Spleen (tissue), 11 donors: ENCODE data around the gene WWC1. TPM values are rescaled to one million over a fixed set of nuclear protein-coding genes. Genes with fewer than 3 reads are reported as not detected.

Source experiments
- DNase-seq: peaks from one replicate; pipeline ENCODE4 v3.0.0-alpha.2; 2020
- H3K27ac ChIP-seq, 8 donors: fragments of 200-600 bp; sonication (generic) in 7 of 8; 1 replicate in 4 of 8; 2 replicates in 4 of 8; pipeline versions ENCODE4 v1.5.0 to v1.8.0; 2016 to 2021; ENCODE audit warnings: inconsistent platforms in 4 of 8, mild to moderate bottlenecking in 4 of 8, moderate library complexity in 1 of 8
- H3K27me3 ChIP-seq, 7 donors: fragments of 200-600 bp; sonication (generic) in 6 of 7; replicated peaks in 1 of 7; 1 replicate in 4 of 7; 2 replicates in 3 of 7; pipeline versions ENCODE4 v1.5.0 to v1.8.0; 2016 to 2021; ENCODE audit warnings: inconsistent platforms in 3 of 7, mild to moderate bottlenecking in 1 of 7
- H3K36me3 ChIP-seq, 6 donors: fragments of 200-600 bp; sonication (generic) in 5 of 6; 1 replicate in 4 of 6; 2 replicates in 2 of 6; pipeline versions ENCODE4 v1.5.0 to v1.8.0; 2016 to 2021; ENCODE audit warnings: inconsistent platforms in 2 of 6
- H3K4me1 ChIP-seq, 6 donors: fragments of 200-600 bp; sonication (generic) in 5 of 6; 1 replicate in 3 of 6; 2 replicates in 3 of 6; pipeline versions ENCODE4 v1.5.0 to v1.8.0; 2016 to 2021; ENCODE audit warnings: inconsistent platforms in 3 of 6
- H3K4me3 ChIP-seq, 8 donors: fragments of 200-600 bp; sonication (generic) in 7 of 8; 1 replicate in 4 of 8; 2 replicates in 4 of 8; pipeline versions ENCODE4 v1.5.0 to v1.8.0; 2016 to 2021; ENCODE audit warnings: inconsistent platforms in 4 of 8, mild to moderate bottlenecking in 4 of 8, moderate library complexity in 2 of 8
- H3K9me3 ChIP-seq, 8 donors: fragments of 200-600 bp; sonication (generic) in 7 of 8; 1 replicate in 4 of 8; 2 replicates in 4 of 8; pipeline versions ENCODE4 v1.5.0 to v1.8.0; 2016 to 2021; ENCODE audit warnings: inconsistent platforms in 4 of 8
- POLR2A ChIP-seq, 3 donors: fragments of 450-650 bp; IDR thresholded peaks; one replicate each; pipeline ENCODE4 v1.5.1; 2017; ENCODE audit warnings: antibody characterized with exemption in 3 of 3, mild to moderate bottlenecking in 1 of 3
- POLR2AphosphoS5 ChIP-seq, 3 donors: sonication (generic); formaldehyde crosslinking; IDR thresholded peaks; one replicate each; pipeline ENCODE4 v1.5.1; 2017; ENCODE audit warnings: antibody characterized with exemption in 3 of 3
- WGBS, 5 donors: extraction: QIAGEN DNeasy Blood & Tissue Kit in 3 of 5; methylation state at CpG; one replicate each; pipeline versions ENCODE4 v1.1.5 to v1.1.7; 2013 to 2018; 5-methylcytosine and 5-hydroxymethylcytosine counted together
- intact Hi-C: fragments of 100-400 bp; cut with DNase I; formaldehyde crosslinking; loops from one replicate; pipeline ENCODE4 v1.15.0; 2023; ENCODE audit warnings: low total_unique reads
- polyA plus RNA-seq, 3 donors: library from polyadenylated mRNA; stranded (reverse); fragments of 200-250 nt; gene quantifications; one replicate each; pipeline ENCODE4 v1.2.1, GENCODE V29; 2013
- total RNA-seq, 7 donors: library from RNA; depleted of rRNA in 3 of 7; stranded (reverse); fragments of >200 nt in 3 of 7; fragmentation: NEBNext Ultra II Directional in 4 of 7; extraction: Animal tissue kit (Norgen Biotek cat#: 25700) in 4 of 7; gene quantifications; one replicate each; pipeline versions ENCODE4 v1.1.0 to v1.2.1, GENCODE V29; 2016 to 2021
- TF ChIP-seq, protein P1 (sequence below), 11 experiments: fragments of 200-600 bp in 7 of 11; fragments of 450-650 bp in 4 of 11; sonication (generic) in 4 of 11; IDR thresholded peaks in 8 of 11; conservative IDR thresholded peaks in 3 of 11; 1 replicate in 7 of 11; 2 replicates in 4 of 11; pipeline versions ENCODE4 v1.4.0 to v1.8.0; 2016 to 2021; ENCODE audit warnings: antibody characterized with exemption in 11 of 11, inconsistent platforms in 4 of 11, mild to moderate bottlenecking in 1 of 11
- donor health status: healthy with polysubstance abuse.
- donor health status: DM: no; HTN: no; CAD: no; lungs with moderate emphysema.
- donor health status: DM: no; HTN: no; CAD: no.
- donor health status: Bipolar disorder and iron deficiency.
- donor health status: healthy.
- donor health status: DM: no; HTN: no; CAD: no.
- donor health status: DM: yes; HTN: yes; CAD: no.

WWC1 gene
- total and polyA plus RNA-seq, 10 donors: 0.60 to 5.4 (median 1.3) TPM

DNA sequence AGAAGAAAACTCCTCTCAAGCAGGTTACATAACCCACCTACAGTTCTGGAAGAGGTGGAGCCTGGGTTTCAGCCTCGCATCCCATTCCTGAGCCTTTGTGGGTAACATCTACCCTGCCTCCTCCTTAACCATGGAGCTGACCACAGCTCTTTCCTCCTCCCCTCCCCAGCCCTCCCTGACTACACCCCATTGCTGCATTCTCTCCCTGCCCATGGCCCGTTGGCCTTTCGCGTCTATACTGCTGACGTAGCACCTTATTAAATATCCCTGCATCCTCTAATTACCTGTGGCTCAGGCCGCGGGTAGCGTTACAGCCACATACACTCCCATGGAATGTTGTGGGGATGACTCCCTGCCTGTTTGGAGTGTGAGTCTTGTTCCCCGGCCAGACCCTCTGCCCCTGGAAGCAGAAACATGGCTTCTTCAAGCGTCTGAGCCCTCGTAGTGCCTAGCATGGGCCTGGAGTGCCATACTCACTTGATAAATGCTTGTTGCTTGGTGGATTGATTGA is 72.8 kb downstream of the WWC1 start:
- H3K4me1 ChIP-seq: no peaks in the 10 kb centered on the region
- no peaks in the 10 kb centered on the region for H3K27me3 ChIP-seq
- H3K27ac ChIP-seq: no peak overlapping the region
- DNase-seq: no peak
- no peak overlapping the region for H3K4me3 ChIP-seq
- intact Hi-C loops: no loop called here
- WGBS, 5 donors: 78 to 94% (median 83%) methylated on average over 11 of the region's 11 CpGs
- H3K36me3 ChIP-seq: no peaks in the 10 kb centered on the region
- TF ChIP-seq, protein P1, sequence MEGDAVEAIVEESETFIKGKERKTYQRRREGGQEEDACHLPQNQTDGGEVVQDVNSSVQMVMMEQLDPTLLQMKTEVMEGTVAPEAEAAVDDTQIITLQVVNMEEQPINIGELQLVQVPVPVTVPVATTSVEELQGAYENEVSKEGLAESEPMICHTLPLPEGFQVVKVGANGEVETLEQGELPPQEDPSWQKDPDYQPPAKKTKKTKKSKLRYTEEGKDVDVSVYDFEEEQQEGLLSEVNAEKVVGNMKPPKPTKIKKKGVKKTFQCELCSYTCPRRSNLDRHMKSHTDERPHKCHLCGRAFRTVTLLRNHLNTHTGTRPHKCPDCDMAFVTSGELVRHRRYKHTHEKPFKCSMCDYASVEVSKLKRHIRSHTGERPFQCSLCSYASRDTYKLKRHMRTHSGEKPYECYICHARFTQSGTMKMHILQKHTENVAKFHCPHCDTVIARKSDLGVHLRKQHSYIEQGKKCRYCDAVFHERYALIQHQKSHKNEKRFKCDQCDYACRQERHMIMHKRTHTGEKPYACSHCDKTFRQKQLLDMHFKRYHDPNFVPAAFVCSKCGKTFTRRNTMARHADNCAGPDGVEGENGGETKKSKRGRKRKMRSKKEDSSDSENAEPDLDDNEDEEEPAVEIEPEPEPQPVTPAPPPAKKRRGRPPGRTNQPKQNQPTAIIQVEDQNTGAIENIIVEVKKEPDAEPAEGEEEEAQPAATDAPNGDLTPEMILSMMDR (IDR thresholded peaks at IDR 0.05 in 8 of 11, conservative IDR thresholded peaks at IDR 0.05 in 3 of 11): no peak
- no peak for TF ChIP-seq POLR2AphosphoS5 (IDR thresholded peaks at IDR 0.05)
- TF ChIP-seq POLR2A (IDR thresholded peaks at IDR 0.05): no peak
- H3K9me3 ChIP-seq: no peaks in the 10 kb centered on the region

DNA sequence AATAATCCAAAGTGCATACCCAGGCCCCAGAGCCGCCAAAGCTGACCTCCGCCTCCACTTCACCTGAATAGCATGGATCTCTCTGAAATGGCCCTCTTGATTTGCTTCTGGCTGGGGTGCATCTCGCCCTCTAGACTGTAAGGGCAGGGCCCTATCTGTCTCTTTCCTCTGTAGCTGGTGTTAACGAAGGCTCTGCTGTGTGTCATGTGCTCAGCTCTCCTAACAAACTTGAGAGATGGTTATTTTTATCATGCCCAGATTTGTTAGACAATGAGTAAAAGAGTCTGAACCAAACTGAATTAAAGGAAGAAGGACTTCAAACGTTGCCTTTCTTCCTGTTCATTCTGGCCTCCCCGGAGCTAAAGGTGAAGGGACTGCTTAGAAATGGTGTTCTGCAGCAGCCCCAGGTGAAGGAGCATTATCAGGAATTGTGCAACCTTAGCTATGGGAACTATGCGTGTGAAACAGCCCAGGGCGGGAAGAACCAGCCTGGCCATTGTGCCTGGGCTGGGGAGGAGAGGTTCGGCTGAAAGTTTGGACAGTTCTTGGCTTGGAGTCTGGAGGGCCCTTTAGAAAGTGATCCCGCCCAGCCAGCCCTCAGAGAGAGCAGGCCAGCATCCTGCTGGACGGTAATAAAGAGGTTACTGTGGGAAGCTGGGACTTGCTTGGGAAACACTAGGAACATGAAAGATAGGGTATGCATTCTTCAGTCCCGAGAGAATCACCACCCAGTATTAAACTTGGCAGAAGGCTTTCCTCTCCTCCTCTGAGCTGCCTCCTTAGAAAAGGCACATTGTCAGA is 73.5 kb downstream of the WWC1 start:
- WGBS, 5 donors: 55 to 69% (median 61%) methylated on average over 12 of the region's 12 CpGs
- TF ChIP-seq, protein P1 (IDR thresholded peaks at IDR 0.05 in 8 of 11, conservative IDR thresholded peaks at IDR 0.05 in 3 of 11): no peak
- TF ChIP-seq POLR2AphosphoS5 (IDR thresholded peaks at IDR 0.05) (no peak), POLR2A (IDR thresholded peaks at IDR 0.05) (no peak)
- no peaks in the 10 kb centered on the region for H3K4me1 ChIP-seq
- no peak overlapping the region for H3K27ac ChIP-seq
- no peak for DNase-seq
- H3K9me3 ChIP-seq: no peaks in the 10 kb centered on the region
- no peaks in the 10 kb centered on the region for H3K27me3 ChIP-seq
- H3K4me3 ChIP-seq: no peak overlapping the region
- intact Hi-C loops: no loop called here
- H3K36me3 ChIP-seq: no peaks in the 10 kb centered on the region

DNA sequence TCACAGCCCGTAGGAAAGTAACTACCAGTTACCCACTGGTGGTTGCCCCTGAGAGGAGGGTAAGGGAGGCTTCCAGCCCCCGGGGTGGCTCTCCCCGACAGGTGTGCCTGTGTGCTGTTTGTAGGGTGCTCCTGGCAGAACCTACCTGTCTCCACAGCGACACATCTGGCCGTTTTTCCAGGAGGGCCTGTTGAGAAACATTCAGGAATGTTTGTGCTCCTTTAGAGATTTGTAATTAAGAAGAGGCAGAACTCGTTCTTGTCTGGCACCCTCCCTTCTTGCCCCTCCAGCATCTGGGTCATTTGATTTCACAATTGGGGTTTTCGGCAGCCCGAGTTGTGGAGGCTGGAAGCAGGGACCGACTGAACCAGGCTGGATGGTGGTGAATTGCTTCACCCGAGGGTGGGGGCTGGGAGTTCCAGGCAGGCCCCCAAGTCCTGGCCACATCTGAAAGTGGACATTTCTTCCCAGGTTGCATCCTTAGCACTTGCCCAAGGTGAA is 74.2 kb downstream of the WWC1 start:
- H3K36me3 ChIP-seq: no peaks in the 10 kb centered on the region
- intact Hi-C loops: no loop called here
- TF ChIP-seq POLR2AphosphoS5 (IDR thresholded peaks at IDR 0.05) (no peak), POLR2A (IDR thresholded peaks at IDR 0.05) (no peak)
- TF ChIP-seq, protein P1 (IDR thresholded peaks at IDR 0.05 in 8 of 11, conservative IDR thresholded peaks at IDR 0.05 in 3 of 11): no peak
- H3K4me3 ChIP-seq: no peak overlapping the region
- H3K4me1 ChIP-seq: no peaks in the 10 kb centered on the region
- H3K27ac ChIP-seq: no peak overlapping the region
- WGBS, 5 donors: 41 to 73% (median 49%) methylated on average over 10 of the region's 10 CpGs
- no peak for DNase-seq
- no peaks in the 10 kb centered on the region for H3K27me3 ChIP-seq
- H3K9me3 ChIP-seq: no peaks in the 10 kb centered on the region

DNA sequence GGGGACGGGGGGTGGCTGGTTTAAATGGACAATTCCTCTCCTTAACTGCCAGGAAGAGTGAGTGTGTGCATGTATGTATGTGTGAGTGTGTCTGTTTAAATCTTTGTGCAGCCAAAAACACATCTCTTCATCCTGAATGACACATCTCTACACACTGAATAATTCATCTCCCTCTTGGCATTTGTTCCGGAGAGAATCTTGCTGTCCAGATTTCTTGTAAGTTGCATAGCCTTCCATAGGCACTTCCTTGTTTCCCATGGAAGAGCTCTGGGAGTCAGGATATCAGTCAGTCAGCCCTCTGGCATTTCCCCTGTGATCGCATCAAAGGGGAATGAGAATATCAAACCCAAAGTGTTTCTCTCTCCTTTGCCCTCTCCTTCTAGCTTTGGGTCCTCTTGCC is 74.7 kb downstream of the WWC1 start:
- Histone ChIP-seq H3K4me1 (no peaks in the 10 kb centered on the region), H3K9me3 (no peaks in the 10 kb centered on the region), H3K36me3 (no peaks in the 10 kb centered on the region), H3K27ac (no peak overlapping the region), H3K27me3 (no peaks in the 10 kb centered on the region), H3K4me3 (no peak overlapping the region)
- no peak for DNase-seq
- TF ChIP-seq, protein P1 (IDR thresholded peaks at IDR 0.05 in 8 of 11, conservative IDR thresholded peaks at IDR 0.05 in 3 of 11): no peak
- TF ChIP-seq POLR2AphosphoS5 (IDR thresholded peaks at IDR 0.05) (no peak), POLR2A (IDR thresholded peaks at IDR 0.05) (no peak)
- intact Hi-C loops: no loop called here
- WGBS, 5 donors: 59 to 75% (median 65%) methylated on average over 3 of the region's 3 CpGs
